Tibial nerve (tissue), 4 donors: Measurements from ENCODE around the gene CD209. TPM values are rescaled to one million over a fixed set of nuclear protein-coding genes. Genes with fewer than 3 reads are reported as not detected.

ENCODE experiments used
- DNase-seq, 2 donors: peaks; one replicate each; pipeline ENCODE4 v3.0.0-alpha.2; 2019; ENCODE audit warnings: low spot score in 2 of 2
- H3K27ac ChIP-seq, 4 donors: fragments of 200-600 bp; sonication (generic) in 3 of 4; one replicate each; pipeline ENCODE4 v1.5.1; 2017 to 2019; ENCODE audit warnings: mild to moderate bottlenecking in 1 of 4
- H3K27me3 ChIP-seq, 2 donors: fragments of 200-600 bp; sonication (generic) in 1 of 2; one replicate each; pipeline versions ENCODE4 v1.5.1 to v1.6.0; 2017 to 2019
- H3K36me3 ChIP-seq, 3 donors: fragments of 200-600 bp; sonication (generic); one replicate each; pipeline ENCODE4 v1.5.1; 2018 to 2019
- H3K4me1 ChIP-seq, 4 donors: fragments of 200-600 bp; sonication (generic) in 3 of 4; one replicate each; pipeline ENCODE4 v1.5.1; 2017 to 2019
- H3K4me3 ChIP-seq, 4 donors: fragments of 200-600 bp; sonication (generic) in 3 of 4; one replicate each; pipeline ENCODE4 v1.5.1; 2017 to 2019; ENCODE audit warnings: mild to moderate bottlenecking in 1 of 4, moderate library complexity in 1 of 4
- H3K9me3 ChIP-seq, 4 donors: fragments of 200-600 bp; sonication (generic) in 3 of 4; one replicate each; pipeline ENCODE4 v1.5.1; 2017 to 2019
- CTCF ChIP-seq, 5 experiments: fragments of 200-600 bp in 3 of 5; fragments of 450-650 bp in 2 of 5; sonication (generic) in 3 of 5; IDR thresholded peaks; one replicate each; pipeline ENCODE4 v1.5.1; 2016 to 2019; ENCODE audit warnings: antibody characterized with exemption in 5 of 5, mild to moderate bottlenecking in 3 of 5, moderate library complexity in 2 of 5
- EP300 ChIP-seq, 2 donors: sonication (generic); formaldehyde crosslinking; IDR thresholded peaks; one replicate each; pipeline ENCODE4 v1.6.1; 2017; ENCODE audit warnings: antibody characterized with exemption in 2 of 2, mild to moderate bottlenecking in 1 of 2
- POLR2A ChIP-seq, 2 donors: fragments of 450-650 bp; IDR thresholded peaks; one replicate each; pipeline ENCODE4 v1.6.1; 2017; ENCODE audit warnings: antibody characterized with exemption in 2 of 2, mild to moderate bottlenecking in 2 of 2, moderate library complexity in 2 of 2
- WGBS, 2 donors: methylation state at CpG; one replicate each; pipeline ENCODE4 v1.1.5; 2018; 5-methylcytosine and 5-hydroxymethylcytosine counted together
- total RNA-seq, 4 donors: library from RNA; depleted of rRNA; stranded (reverse); fragments of >200 nt; gene quantifications; one replicate each; pipeline ENCODE4 v1.1.0, GENCODE V29; 2016

CD209 gene
- total RNA-seq, 4 donors from 2014 or later = 2.6 to 12.6 (median 5.0) TPM

DNA sequence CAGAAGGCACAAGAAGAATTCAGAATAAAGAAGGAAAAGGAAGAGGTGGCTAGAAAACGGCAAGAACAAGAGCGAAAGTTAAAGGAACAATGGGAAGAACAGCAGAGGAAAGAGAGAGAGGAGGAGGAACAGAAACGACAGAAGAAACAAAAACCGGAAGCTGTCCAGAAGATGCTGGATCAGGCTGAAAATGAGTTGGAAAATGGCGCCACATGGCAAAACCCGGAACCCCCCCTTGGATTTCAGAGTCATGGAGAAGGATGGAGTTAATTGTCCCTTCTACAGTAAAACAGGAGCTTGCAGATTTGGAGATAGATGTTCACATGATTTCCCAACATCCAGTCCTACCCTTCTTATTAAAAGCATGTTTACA is 6.7 kb downstream of the CD209 start:
- no peak for DNase-seq
- Histone ChIP-seq H3K4me1 (no peaks in the 10 kb centered on the region), H3K9me3 (no peaks in the 10 kb centered on the region), H3K27ac (no peak overlapping the region), H3K27me3 (no peaks in the 10 kb centered on the region), H3K36me3 (no peaks in the 10 kb centered on the region), H3K4me3 (no peak overlapping the region)
- TF ChIP-seq CTCF (IDR thresholded peaks at IDR 0.05) (no peak), POLR2A (IDR thresholded peaks at IDR 0.05) (no peak), EP300 (IDR thresholded peaks at IDR 0.05) (no peak)
- 76 to 80% methylated on average over 6 of the region's 6 CpGs for WGBS, 2 donors

- TF ChIP-seq CTCF (IDR thresholded peaks at IDR 0.05) (no peak), EP300 (IDR thresholded peaks at IDR 0.05) (no peak), POLR2A (IDR thresholded peaks at IDR 0.05) (no peak)
- no peak for DNase-seq
- Histone ChIP-seq H3K36me3 (no peaks in the 10 kb centered on the region), H3K4me1 (no peaks in the 10 kb centered on the region), H3K9me3 (no peaks in the 10 kb centered on the region), H3K27ac (no peak overlapping the region), H3K4me3 (no peak overlapping the region), H3K27me3 (no peaks in the 10 kb centered on the region)
- 76 to 81% methylated on average over 19 of the region's 19 CpGs for WGBS, 2 donors
These were observed 7.3 kb downstream of the CD209 start for GRCh38 chr19:7739801-7740681.

GRCh38 chr19:7739211-7739755 is 8.1 kb downstream of the CD209 start:
- no peak for TF ChIP-seq POLR2A (IDR thresholded peaks at IDR 0.05)
- Histone ChIP-seq H3K4me1 (no peaks in the 10 kb centered on the region), H3K4me3 (no peak overlapping the region), H3K27me3 (no peaks in the 10 kb centered on the region), H3K27ac (no peak overlapping the region), H3K9me3 (no peaks in the 10 kb centered on the region), H3K36me3 (no peaks in the 10 kb centered on the region)
- WGBS, 2 donors = 26 to 32% methylated on average over 2 of the region's 2 CpGs
- no peak for DNase-seq

DNA sequence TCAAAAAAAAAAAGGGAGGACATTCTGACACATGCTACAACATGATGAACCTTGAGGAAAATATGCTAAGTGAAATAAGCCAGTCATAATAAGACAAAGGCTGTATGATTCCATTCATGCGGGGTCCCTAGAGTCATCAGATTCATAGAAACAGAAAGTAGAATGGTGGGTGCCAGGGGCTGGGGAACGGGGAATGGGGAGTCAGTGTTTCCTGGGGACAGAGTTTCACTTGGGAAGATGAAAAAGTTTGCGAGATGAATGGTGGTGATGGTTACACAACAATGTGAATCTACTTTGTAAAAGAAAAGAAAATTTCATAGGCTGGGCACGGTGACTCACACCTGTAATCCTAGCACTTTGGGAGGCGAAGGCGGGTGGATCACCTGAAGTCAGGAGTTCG is 9.3 kb downstream of the CD209 start:
- DNase-seq = no peak
- no peaks in the 10 kb centered on the region for H3K9me3 ChIP-seq
- H3K4me1 ChIP-seq = no peaks in the 10 kb centered on the region
- TF ChIP-seq CTCF (IDR thresholded peaks at IDR 0.05) = no peak
- TF ChIP-seq EP300 (IDR thresholded peaks at IDR 0.05) = no peak
- TF ChIP-seq POLR2A (IDR thresholded peaks at IDR 0.05) = no peak
- H3K36me3 ChIP-seq = no peaks in the 10 kb centered on the region
- H3K27ac ChIP-seq = no peak overlapping the region
- H3K27me3 ChIP-seq = no peaks in the 10 kb centered on the region
- H3K4me3 ChIP-seq = no peak overlapping the region
- 75 to 76% methylated on average over 7 of the region's 7 CpGs for WGBS, 2 donors

GRCh38 chr19:7737215-7737614 is 10.1 kb downstream of the CD209 start:
- Histone ChIP-seq H3K4me3 (no peak overlapping the region), H3K27ac (no peak overlapping the region), H3K27me3 (no peaks in the 10 kb centered on the region), H3K4me1 (no peaks in the 10 kb centered on the region), H3K9me3 (no peaks in the 10 kb centered on the region), H3K36me3 (no peaks in the 10 kb centered on the region)
- no peak for TF ChIP-seq CTCF (IDR thresholded peaks at IDR 0.05)
- no peak for TF ChIP-seq POLR2A (IDR thresholded peaks at IDR 0.05)
- TF ChIP-seq EP300 (IDR thresholded peaks at IDR 0.05) = no peak
- 78 to 84% methylated on average over 11 of the region's 11 CpGs for WGBS, 2 donors
- DNase-seq = no peak
